HG03457 (cell line): Measurements from ENCODE around the gene SPDYE5.
"Not testable (repeated sequence)": the region's sequence is repeated elsewhere in the genome, so short reads cannot be mapped to it uniquely, and the experiment has no call there.

Source experiments
- ATAC-seq: cut with Tn5 transposase; IDR thresholded peaks from one replicate; pipeline ENCODE4 v1.9.1; 2021; ENCODE audit warnings: moderate number of reproducible peaks; ENCODE audit not compliant: unreplicated experiment

Gene SPDYE5, protein sequence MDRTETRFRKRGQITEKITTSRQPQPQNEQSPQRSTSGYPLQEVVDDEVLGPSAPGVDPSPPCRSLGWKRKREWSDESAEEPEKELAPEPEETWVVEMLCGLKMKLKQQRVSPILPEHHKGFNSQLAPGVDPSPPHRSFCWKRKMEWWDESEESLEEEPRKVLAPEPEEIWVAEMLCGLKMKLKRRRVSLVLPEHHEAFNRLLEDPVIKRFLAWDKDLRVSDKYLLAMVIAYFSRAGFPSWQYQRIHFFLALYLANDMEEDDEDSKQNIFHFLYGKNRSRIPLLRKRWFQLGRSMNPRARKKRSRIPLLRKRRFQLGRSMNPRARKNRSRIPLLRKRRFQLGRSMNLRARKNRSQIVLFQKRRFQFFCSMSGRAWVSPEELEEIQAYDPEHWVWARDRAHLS

DNA sequence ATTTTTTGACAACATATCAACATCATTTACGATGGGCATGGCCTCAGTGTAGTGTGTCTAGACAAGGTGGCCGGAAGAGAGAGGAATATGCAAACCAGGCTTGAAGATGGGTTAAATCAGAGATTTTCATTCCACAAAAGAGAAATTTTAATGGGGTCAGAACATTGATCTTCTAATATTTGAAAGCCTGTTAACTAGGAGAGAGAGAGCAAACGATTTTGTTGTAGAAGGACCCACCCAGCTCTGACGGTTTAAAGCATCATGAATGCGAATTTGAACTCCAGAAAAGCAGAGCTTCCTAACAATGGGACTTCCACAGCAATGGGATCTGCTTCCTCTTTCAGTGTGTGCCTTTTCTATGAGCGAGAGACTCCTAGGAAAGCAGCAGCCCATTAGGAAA lies at the start of gene SPDYE5:
TSS of gene SPDYE5 (plus strand) at position 301 of the 400 bp plus-strand sequence. CDS start 1,728 bp downstream, outside the sequence.
- ATAC-seq, result not testable (repeated sequence)

DNA sequence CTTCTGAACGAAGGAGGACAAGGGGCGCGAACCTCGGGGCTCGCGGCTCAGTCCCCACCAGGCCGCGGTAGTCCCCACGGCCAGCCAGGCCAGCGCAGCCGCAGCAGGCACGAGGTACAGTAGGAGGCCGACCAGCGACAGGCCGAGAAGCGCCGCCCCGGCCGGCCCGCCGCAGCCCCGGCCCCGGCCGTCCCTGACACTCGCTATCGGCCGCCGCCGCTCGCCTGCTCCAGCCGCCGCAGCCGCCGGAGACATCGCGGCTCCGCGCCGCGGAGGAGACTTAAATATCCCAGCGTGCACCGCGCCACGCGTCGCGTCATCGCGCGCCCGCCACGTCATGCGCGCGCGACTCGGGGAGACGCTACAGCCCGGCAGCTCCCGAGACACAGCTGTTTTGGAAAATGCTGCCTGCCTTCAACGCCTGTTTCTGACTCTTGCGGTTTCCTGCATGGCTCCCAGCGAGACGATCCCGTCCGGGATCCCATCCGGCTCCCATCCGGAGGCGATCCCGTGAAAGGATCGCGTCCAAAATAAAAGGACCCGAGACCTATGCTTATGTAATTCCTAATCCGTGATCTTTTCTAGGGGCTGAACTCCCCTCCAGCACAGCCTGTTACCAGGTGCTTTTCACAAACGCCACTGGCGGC lies 49.5 kb upstream of the SPDYE5 start:
- peak; percentile 64 for ATAC-seq

DNA sequence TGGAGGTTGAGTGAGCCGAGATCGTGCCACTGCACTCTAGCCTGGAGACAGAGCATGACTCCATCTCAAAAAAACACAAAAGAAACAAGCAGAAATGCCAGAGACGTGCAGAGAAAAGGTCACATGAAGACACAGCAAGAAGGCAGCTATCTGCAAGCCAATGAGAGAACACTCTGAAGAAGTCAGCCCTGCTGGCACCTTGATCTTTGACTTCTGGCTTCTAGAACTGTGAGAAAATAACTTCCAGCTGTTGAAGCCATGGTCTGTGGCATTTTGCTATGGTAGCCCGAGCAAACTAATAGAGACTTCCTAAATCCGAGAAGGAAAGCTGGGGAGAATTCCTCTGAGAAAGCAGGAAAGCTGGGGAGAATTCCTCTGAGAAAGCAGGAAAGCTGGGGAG lies 42.2 kb upstream of the SPDYE5 start:
- not testable (repeated sequence) for ATAC-seq

DNA sequence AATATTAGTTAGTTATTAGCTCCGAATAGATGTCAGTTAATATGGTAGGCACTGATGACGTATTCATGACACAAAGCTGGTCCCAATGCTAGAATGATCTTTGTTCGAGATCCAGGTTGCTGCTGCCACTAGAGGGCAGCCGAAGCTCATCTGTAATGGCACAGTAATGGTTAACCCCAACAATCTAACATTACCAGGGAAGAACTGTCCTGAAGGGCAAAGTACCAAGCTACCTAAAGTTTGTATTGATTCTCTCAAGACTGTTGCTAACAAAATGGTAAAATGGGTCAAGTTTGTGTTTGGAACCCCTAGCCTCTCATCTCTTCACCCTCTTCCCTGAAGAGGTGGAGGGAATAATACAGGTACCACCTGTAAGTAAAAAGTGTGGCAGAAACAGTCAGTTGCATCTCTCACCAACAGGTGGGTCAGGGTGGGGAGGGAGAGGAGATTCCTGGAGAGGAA lies 39.6 kb upstream of the SPDYE5 start:
- peak; percentile 60 for ATAC-seq

DNA sequence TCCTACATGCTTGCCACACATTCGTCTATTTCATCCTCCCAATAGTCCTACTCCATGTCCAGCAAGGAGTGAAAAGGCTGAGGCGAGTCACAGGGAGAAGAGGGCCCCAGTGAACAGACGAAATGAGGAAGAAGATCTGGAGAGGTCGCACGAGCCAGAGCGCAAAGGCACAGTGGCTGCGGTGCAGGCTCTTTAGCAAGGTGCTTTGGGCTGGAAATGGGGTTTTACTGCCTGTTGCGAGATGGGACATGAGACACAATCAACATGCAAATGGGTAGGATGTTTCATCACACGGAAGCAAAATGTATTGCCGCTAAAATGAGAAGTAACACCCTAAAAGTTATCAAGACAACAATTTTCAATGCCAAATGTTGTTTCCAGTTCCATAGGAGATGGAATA lies 35.7 kb upstream of the SPDYE5 start:
- not testable (repeated sequence) for ATAC-seq

DNA sequence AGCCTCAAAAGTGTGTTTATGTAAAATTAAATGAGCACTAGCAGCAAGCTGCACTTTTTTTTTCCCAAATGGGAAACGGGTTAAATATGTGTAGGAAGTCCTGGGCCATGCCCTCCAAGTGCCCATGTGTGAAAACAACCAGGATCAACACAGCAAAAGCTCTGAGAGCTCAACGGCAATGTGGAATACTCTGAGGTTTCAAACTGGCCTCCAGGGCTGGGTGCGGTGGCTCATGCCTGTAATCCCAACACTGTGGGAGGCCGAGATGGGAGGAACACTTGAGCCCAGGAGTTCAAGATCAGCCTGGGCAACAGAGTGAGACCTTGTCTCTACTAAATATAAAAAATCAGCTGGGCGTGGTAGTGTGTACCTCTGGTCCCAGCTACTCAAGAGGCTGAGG lies 34.1 kb upstream of the SPDYE5 start:
- ATAC-seq, result not testable (repeated sequence)

DNA sequence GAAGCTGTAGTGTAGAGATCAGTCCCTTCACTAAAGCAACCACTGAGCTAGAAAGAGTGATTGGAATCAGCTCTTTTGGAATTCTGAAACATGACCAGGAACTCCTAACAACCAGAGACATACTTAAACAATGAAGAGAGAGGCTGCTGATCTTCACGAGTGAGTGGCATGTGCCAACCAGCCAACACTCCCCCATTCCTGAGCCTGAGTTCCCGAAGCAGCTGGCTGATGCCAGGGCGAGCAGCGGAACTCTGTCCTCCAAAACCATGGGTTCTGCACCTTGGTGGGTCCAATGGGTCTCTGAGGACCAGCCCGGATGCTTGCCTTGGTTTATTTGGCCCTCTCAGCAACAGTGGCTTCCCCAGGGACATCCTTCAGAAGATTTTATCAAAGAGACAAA lies 31.6 kb upstream of the SPDYE5 start:
- ATAC-seq, result not testable (repeated sequence)

DNA sequence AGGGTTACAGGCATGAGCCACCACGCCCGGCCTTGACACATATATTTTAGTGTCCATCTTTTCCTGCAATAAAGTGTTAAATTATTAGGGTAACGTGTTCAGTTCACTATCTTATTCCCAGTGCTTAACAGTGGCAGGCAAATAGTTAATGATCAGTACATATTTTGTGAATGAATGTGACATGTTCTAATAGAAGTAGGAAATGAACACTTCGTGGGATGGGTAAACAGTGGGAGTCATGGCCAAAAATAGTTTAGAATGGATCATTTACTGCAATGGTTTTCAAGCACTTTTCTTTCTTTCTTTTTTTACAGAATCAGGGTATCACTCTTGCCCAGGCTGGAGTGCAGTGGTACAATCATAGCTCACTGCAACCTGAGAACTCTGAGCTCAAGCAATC lies 22.0 kb upstream of the SPDYE5 start:
- not testable (repeated sequence) for ATAC-seq

DNA sequence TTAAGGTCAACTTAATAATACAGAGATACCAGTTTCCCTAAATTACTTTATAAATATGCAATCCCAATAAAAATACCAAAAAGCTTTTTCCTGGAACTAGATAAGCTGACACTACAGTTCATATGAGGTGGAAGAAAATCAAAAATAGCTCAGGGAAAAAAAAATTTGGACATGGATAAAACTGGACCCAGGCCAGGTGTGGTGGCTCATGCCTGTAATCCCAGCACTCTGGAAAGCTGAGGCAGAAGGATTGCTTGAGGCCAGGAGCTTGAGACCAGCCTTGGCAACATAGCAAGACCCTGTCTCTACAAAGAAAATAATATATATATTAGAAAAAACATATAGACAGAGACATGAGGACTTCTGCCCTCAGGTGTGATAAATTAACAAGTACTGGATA lies 14.7 kb upstream of the SPDYE5 start:
- ATAC-seq, result not testable (repeated sequence)

DNA sequence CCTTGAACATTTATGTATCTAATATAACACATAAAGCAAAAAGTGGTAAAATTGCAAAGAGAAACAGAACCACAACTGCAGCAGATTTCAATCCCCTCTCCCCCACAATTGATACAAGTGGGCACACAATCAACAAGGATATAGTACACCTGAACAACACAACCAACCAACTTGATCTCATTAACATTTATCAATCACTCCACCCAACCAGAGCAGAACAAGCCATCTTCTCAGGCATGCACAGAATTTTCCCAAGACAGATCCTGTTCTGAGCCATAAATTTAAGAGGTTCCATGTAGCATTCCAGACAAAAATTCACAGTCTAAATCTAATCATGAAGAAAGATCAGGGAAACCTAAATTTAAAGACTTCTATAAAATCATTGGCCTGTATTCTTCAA lies 11.8 kb upstream of the SPDYE5 start:
- ATAC-seq, result not testable (repeated sequence)

DNA sequence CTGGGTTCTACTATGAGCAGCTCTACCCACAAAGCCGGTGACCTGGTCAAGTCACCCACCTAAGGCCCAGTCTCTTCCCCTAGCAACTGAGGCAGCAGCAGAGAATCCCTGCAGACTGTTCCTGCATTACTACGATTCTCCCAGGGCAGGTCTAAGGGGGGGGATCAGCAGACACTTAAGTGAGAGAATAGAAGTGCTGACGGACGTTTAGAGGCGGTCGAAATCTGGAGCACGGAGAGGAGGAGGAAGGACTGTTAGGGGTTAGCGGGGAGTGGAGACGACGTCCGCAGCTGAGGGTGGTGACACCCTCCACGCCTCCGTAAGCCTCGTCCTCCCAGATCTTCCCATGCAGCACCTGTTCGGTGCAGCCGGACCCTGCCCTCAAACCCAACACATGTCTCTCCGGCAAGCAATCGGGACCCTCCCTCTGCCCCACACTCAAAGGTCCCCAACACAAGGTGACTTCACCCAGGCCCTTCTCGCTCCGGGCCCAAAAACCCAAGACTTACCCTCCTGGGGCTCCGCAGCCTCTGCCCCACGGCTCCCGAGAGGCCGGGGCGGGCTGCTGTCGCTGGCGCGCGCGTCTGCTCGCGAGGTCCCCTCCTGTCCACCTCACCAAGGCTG lies 6.7 kb upstream of the SPDYE5 start:
- ATAC-seq, result not testable (repeated sequence)

DNA sequence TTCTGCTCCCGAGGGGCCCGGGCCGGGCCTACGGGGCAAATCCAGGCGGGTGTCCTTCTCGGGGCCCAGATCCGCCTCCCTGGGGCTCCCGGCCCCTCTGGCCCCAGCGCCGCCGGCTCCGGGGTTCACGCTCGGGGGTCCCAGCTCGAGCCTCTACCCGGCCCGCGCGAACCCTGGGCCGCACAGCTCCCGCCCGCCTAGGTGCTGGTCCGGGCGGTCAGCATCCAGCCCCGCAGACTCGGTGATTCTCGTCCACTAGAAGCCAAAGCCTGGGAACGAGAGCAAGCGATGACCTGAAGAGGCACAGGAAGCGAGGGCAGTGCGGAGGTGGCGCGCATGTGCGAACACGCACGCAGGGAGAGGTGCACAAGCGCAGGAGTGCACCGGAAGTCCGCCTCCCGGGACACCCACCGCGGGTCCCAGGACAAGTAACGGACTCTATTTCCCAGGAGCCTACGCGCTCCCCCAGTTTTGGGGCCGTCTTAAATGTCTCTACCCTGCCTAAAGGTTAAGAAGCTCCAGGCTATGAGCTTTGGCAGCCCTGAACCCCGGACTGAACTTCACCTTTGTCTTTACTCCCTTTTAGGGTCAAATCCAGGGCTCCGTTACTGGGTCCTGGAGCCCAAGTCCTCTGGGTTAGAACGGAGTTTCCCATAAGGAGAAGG lies 6.0 kb upstream of the SPDYE5 start, which contains the start of gene POM121C:
TSS of gene POM121C (minus strand) at position 321 of the 665 bp plus-strand sequence. CDS start 44,803 bp downstream, outside the sequence.
- peak; percentile 97 for ATAC-seq

DNA sequence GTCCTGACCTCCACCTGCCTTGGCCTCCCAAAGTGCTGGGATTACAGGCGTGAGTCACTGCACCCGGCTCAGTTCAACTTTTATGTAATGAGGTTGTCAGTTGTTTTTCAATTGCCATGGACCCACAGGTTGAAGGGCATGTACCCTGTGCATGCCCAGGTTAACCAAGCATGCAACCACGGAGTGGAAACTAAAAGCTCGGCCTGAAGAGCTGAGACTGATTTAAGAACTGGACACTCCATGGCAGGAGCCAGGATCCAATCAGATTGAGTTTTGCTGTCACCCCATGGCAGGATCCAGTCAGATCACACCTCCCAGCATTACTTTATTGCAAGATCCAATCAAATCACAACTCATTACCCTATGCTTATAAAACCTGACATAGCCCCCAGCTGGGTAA lies 16.9 kb downstream of the SPDYE5 start:
- not testable (repeated sequence) for ATAC-seq

DNA sequence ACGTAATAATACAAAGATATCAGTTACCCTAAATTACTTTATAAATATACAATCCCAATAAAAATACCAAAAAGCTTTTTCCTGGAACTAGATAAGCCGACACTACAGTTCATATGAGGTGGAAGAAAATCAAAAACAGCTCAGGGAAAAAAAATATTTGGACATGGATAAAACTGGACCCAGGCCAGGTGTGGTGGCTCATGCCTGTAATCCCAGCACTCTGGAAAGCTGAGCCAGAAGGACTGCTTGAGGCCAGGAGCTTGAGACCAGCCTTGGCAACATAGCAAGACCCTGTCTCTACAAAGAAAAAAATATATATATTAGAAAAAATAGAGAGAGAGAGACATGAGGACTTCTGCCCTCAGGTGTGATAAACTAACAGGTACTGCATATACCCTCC lies 26.7 kb downstream of the SPDYE5 start:
- not testable (repeated sequence) for ATAC-seq

DNA sequence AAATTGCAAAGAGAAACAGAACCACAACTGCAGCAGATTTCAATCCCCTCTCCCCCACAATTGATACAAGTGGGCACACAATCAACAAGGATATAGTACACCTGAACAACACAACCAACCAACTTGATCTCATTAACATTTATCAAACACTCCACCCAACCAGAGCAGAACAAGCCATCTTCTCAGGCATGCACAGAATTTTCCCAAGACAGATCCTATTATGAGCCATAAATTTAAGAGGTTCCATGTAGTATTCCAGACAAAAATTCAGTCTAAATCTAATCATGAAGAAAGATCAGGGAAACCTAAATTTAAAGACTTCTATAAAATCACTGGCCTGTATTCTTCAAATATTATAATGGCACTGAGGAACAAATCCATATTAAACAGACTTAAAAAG lies 29.6 kb downstream of the SPDYE5 start:
- ATAC-seq, result not testable (repeated sequence)

DNA sequence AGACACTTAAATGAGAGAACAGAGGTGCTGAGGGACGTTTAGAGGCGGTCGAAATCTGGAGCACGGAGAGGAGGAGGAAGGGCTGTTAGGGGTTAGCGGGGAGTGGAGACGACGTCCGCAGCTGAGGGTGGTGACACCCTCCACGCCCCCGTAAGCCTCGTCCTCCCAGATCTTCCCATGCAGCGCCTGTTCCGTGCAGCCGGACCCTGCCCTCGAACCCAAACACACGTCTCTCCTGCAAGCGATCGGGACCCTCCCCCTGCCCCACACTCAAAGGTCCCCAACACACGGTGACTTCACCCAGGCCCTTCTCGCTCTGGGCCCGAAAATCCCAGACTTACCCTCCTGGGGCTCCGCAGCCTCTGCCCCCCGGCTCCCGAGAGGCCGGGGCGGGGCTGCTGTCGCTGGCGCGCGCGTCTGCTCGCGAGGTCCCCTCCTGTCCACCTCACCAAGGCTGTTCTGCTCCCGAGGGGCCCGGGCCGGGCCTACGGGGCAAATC lies 35.2 kb downstream of the SPDYE5 start:
- ATAC-seq, result not testable (repeated sequence)

DNA sequence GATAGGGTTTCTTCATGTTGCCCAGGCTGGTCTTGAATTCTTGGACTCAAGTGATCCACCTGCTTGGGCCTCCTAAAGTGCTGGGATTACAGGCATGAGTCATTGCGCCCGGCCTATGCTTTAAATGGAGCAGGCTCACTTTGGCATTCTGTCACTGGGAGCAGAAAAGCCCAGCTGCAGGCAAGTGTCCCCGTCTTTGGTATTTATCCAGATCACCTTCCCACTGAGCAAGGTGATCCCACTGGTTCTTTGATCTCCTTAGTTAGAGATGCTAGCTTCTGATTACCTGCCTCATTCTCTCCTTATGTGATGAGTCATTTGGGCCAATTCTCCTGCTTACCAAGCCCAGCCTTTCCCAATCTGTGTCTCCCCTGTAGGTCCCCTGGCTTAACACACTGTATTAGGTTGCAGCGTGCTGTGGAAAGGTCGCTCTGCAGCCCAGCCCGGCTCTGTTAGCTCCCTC lies 39.3 kb downstream of the SPDYE5 start:
- ATAC-seq, result no peak

DNA sequence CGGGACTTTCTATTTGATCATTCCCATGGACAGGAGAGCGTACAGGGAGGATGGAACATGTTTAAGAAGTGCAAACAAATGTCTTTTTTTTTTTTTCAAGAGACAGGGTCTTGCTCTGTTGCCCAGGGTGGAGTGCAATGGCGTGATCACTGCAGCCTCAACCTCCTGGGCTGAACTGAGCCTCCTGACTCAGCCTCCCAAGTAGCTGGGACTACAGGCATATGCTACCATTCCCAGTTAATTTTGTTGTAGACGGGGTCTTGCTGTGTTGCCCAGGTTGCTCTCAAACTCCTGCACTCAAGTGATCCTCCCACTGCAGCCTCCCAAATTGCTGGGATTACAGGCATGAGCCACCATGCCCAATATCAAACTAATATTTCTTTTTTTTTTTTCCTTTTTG lies 40.5 kb downstream of the SPDYE5 start:
- no peak for ATAC-seq

DNA sequence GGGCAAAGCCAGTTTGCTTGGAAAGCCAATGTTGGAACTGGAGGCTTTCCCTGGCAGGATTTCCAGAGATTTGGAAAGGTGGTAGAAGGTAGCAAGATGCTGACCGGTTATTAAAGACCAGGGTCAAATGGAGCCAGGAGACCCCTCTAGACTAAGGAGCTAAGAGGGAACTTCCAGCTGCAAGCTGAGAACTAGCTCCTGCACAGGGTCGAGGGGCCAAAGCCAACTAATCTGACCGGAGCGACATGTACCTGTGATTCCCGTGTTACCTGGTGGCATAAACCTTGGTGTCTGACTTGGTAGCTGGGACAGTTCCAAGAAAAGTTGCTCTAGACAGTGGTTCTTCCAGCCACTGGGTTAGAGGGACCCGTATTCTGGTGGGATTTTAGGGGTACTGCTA lies 41.8 kb downstream of the SPDYE5 start:
- no peak for ATAC-seq

DNA sequence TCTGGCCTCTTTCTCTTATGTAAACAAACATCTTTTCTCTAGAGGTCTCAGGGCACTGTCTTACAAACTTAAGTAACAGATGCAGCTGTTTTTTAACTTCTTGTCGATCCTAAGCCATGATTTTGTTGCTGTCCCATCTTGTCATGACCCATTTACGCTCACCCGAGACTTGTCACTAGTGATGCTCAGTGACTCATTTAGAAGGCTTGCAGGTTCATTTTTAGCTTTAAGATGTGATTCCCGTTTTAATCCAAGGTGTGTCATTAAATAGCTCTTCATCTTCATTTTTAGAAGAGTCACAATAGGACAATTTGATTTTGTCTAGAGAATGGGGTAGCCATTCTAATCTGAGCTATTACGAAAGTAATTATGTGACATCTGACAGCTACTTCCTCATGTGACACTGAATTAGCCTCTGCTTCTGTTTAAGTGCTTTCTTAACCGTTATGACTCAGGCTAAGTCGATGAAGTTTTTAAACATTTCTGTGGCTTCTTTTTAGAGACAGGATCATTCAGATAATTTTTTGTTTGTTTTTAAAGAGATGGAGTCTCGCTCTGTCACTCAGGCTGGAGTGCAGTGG lies 42.7 kb downstream of the SPDYE5 start:
- no peak for ATAC-seq
